ENCODE measurements around the gene RECK.

Gene RECK

GRCh38 chr9:36102742-36103495 is 66.2 kb downstream of the RECK start:
- Mint-ChIP-seq H3K27me3 (no peaks in the 10 kb centered on the region), H3K36me3 (ENCODE audit: low read depth) (no peaks in the 10 kb centered on the region), H3K27ac (no peak overlapping the region), H3K4me3 (no peak overlapping the region), H3K9me3 (no peaks in the 10 kb centered on the region), H3K4me1 (ENCODE audit: low read depth) (no peaks in the 10 kb centered on the region)

GRCh38 chr9:36109071-36109470 is 72.4 kb downstream of the RECK start:
- H3K36me3 Mint-ChIP-seq (ENCODE audit: low read depth): peaks cover 7% of the 10 kb centered on the region
- H3K27ac Mint-ChIP-seq: no peak overlapping the region
- no peak overlapping the region for H3K4me3 Mint-ChIP-seq
- peaks cover 7% of the 10 kb centered on the region for H3K4me1 Mint-ChIP-seq (ENCODE audit: low read depth)
- H3K27me3 Mint-ChIP-seq: no peaks in the 10 kb centered on the region
- H3K9me3 Mint-ChIP-seq: no peaks in the 10 kb centered on the region

- peaks cover 7% of the 10 kb centered on the region for H3K36me3 Mint-ChIP-seq (ENCODE audit: low read depth)
- peaks cover 7% of the 10 kb centered on the region for H3K4me1 Mint-ChIP-seq (ENCODE audit: low read depth)
- no peaks in the 10 kb centered on the region for H3K27me3 Mint-ChIP-seq
- no peak overlapping the region for H3K4me3 Mint-ChIP-seq
- no peak overlapping the region for H3K27ac Mint-ChIP-seq
- no peaks in the 10 kb centered on the region for H3K9me3 Mint-ChIP-seq
These were observed 73.7 kb downstream of the RECK start for GRCh38 chr9:36110434-36110833.

GRCh38 chr9:36112516-36112915 is 75.8 kb downstream of the RECK start:
- Mint-ChIP-seq H3K27me3 (no peaks in the 10 kb centered on the region), H3K4me1 (ENCODE audit: low read depth) (peaks cover 7% of the 10 kb centered on the region)

GRCh38 chr9:36113999-36114398 is 77.3 kb downstream of the RECK start:
- Mint-ChIP-seq H3K27me3 (no peaks in the 10 kb centered on the region), H3K4me3 (no peak overlapping the region), H3K4me1 (ENCODE audit: low read depth) (no peaks in the 10 kb centered on the region), H3K36me3 (ENCODE audit: low read depth) (peaks cover 4% of the 10 kb centered on the region), H3K27ac (no peak overlapping the region), H3K9me3 (no peaks in the 10 kb centered on the region)

More at GRCh38 chr9:36112516-36112915, 75.8 kb downstream of the RECK start:
- Mint-ChIP-seq H3K27ac (no peak overlapping the region), H3K9me3 (no peaks in the 10 kb centered on the region), H3K4me3 (no peak overlapping the region), H3K36me3 (ENCODE audit: low read depth) (peaks cover 7% of the 10 kb centered on the region)

- Mint-ChIP-seq H3K9me3 (no peaks in the 10 kb centered on the region), H3K4me1 (ENCODE audit: low read depth) (no peaks in the 10 kb centered on the region), H3K27ac (no peak overlapping the region), H3K36me3 (ENCODE audit: low read depth) (peaks cover 7% of the 10 kb centered on the region), H3K27me3 (no peaks in the 10 kb centered on the region), H3K4me3 (no peak overlapping the region)
These were observed 79.9 kb downstream of the RECK start for GRCh38 chr9:36116593-36116992.

GRCh38 chr9:36118201-36118600 is 81.5 kb downstream of the RECK start:
- no peak overlapping the region for H3K27ac Mint-ChIP-seq
- no peaks in the 10 kb centered on the region for H3K27me3 Mint-ChIP-seq
- no peak overlapping the region for H3K4me3 Mint-ChIP-seq
- peaks cover 8% of the 10 kb centered on the region for H3K36me3 Mint-ChIP-seq (ENCODE audit: low read depth)
- no peaks in the 10 kb centered on the region for H3K4me1 Mint-ChIP-seq (ENCODE audit: low read depth)
- H3K9me3 Mint-ChIP-seq: no peaks in the 10 kb centered on the region

- Mint-ChIP-seq H3K4me1 (ENCODE audit: low read depth) (no peaks in the 10 kb centered on the region), H3K9me3 (no peaks in the 10 kb centered on the region), H3K27me3 (no peaks in the 10 kb centered on the region), H3K4me3 (no peak overlapping the region), H3K36me3 (ENCODE audit: low read depth) (peaks cover 8% of the 10 kb centered on the region), H3K27ac (no peak overlapping the region)
These were observed 82.0 kb downstream of the RECK start for GRCh38 chr9:36118706-36119105.

GRCh38 chr9:36119476-36119875 is 82.8 kb downstream of the RECK start:
- Mint-ChIP-seq H3K4me3 (no peak overlapping the region), H3K9me3 (no peaks in the 10 kb centered on the region), H3K27ac (no peak overlapping the region), H3K36me3 (ENCODE audit: low read depth) (peaks cover 8% of the 10 kb centered on the region), H3K27me3 (no peaks in the 10 kb centered on the region), H3K4me1 (ENCODE audit: low read depth) (no peaks in the 10 kb centered on the region)

- peaks cover 8% of the 10 kb centered on the region for H3K36me3 Mint-ChIP-seq (ENCODE audit: low read depth)
- H3K27ac Mint-ChIP-seq: no peak overlapping the region
- H3K4me1 Mint-ChIP-seq (ENCODE audit: low read depth): peaks cover 5% of the 10 kb centered on the region
- H3K27me3 Mint-ChIP-seq: no peaks in the 10 kb centered on the region
- no peaks in the 10 kb centered on the region for H3K9me3 Mint-ChIP-seq
- no peak overlapping the region for H3K4me3 Mint-ChIP-seq
These were observed 84.0 kb downstream of the RECK start for GRCh38 chr9:36120705-36121104.

- peaks cover 5% of the 10 kb centered on the region for H3K4me1 Mint-ChIP-seq (ENCODE audit: low read depth)
- peaks cover 8% of the 10 kb centered on the region for H3K36me3 Mint-ChIP-seq (ENCODE audit: low read depth)
- no peaks in the 10 kb centered on the region for H3K9me3 Mint-ChIP-seq
- no peak overlapping the region for H3K4me3 Mint-ChIP-seq
- H3K27ac Mint-ChIP-seq: no peak overlapping the region
- no peaks in the 10 kb centered on the region for H3K27me3 Mint-ChIP-seq
These were observed 85.3 kb downstream of the RECK start for GRCh38 chr9:36121971-36122370.

- Mint-ChIP-seq H3K27ac (no peak overlapping the region), H3K9me3 (no peaks in the 10 kb centered on the region)
These were observed 86.8 kb downstream of the RECK start for GRCh38 chr9:36123515-36123914.

GRCh38 chr9:36125062-36125855 is 88.5 kb downstream of the RECK start:
- Mint-ChIP-seq H3K4me3 (no peak overlapping the region), H3K27ac (no peak overlapping the region), H3K36me3 (ENCODE audit: low read depth) (peaks cover 4% of the 10 kb centered on the region), H3K27me3 (no peaks in the 10 kb centered on the region), H3K4me1 (ENCODE audit: low read depth) (peaks cover 14% of the 10 kb centered on the region), H3K9me3 (no peaks in the 10 kb centered on the region)

More at GRCh38 chr9:36123515-36123914, 86.8 kb downstream of the RECK start:
- H3K36me3 Mint-ChIP-seq (ENCODE audit: low read depth): peaks cover 4% of the 10 kb centered on the region
- no peaks in the 10 kb centered on the region for H3K27me3 Mint-ChIP-seq
- H3K4me1 Mint-ChIP-seq (ENCODE audit: low read depth): peaks cover 14% of the 10 kb centered on the region
- no peak overlapping the region for H3K4me3 Mint-ChIP-seq

GRCh38 chr9:36126016-36126730 is 89.5 kb downstream of the RECK start:
- peaks cover 14% of the 10 kb centered on the region for H3K4me1 Mint-ChIP-seq (ENCODE audit: low read depth)
- H3K36me3 Mint-ChIP-seq (ENCODE audit: low read depth): peaks cover 4% of the 10 kb centered on the region
- H3K27ac Mint-ChIP-seq: no peak overlapping the region
- no peak overlapping the region for H3K4me3 Mint-ChIP-seq
- H3K27me3 Mint-ChIP-seq: no peaks in the 10 kb centered on the region
- H3K9me3 Mint-ChIP-seq: no peaks in the 10 kb centered on the region

GRCh38 chr9:36127652-36128244 is 91.0 kb downstream of the RECK start:
- Mint-ChIP-seq H3K27ac (no peak overlapping the region), H3K4me1 (ENCODE audit: low read depth) (peaks cover 14% of the 10 kb centered on the region), H3K27me3 (no peaks in the 10 kb centered on the region), H3K4me3 (no peak overlapping the region), H3K36me3 (ENCODE audit: low read depth) (no peaks in the 10 kb centered on the region), H3K9me3 (no peaks in the 10 kb centered on the region)
